AG09309 (cell line): ENCODE measurements around the gene TAPT1.

Source experiments
- DNase-seq: peaks from one replicate; pipeline ENCODE4 v3.0.0-alpha.2; 2010; ENCODE audit warnings: low read depth
- H3K4me3 ChIP-seq: 2 replicates; pipeline ENCODE4 v1.5.1; 2011; ENCODE audit warnings: mild to moderate bottlenecking, low read depth, low read length, moderate library complexity; ENCODE audit not compliant: control insufficient read depth
- TF ChIP-seq, protein P1 (sequence below): IDR thresholded peaks from 2 replicates; pipeline ENCODE4 v1.5.1; 2011; ENCODE audit warnings: mild to moderate bottlenecking, low read depth, low read length, inconsistent platforms; ENCODE audit not compliant: insufficient read depth, control insufficient read depth; ENCODE audit errors: missing control alignments

TAPT1 gene

DNA sequence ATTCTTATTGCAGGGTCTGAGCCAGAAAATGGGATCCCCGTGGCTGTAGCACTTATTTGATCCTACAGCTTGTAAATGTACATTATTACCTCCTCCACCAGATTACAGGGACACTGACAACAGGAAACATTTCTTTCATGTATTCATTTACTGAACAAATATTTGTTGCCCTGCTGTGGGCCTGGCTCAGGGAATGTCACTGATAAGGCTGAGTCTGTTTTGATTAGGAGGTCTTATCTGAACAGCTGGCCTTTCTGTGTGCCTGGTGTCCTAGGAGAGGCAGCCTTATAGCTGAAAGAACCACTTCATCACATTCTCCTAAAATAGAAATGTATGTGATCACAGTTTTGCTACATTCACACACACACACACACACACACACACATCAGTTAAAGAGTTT, 96.9 kb downstream of the TAPT1 start:
- TF ChIP-seq, protein P1, sequence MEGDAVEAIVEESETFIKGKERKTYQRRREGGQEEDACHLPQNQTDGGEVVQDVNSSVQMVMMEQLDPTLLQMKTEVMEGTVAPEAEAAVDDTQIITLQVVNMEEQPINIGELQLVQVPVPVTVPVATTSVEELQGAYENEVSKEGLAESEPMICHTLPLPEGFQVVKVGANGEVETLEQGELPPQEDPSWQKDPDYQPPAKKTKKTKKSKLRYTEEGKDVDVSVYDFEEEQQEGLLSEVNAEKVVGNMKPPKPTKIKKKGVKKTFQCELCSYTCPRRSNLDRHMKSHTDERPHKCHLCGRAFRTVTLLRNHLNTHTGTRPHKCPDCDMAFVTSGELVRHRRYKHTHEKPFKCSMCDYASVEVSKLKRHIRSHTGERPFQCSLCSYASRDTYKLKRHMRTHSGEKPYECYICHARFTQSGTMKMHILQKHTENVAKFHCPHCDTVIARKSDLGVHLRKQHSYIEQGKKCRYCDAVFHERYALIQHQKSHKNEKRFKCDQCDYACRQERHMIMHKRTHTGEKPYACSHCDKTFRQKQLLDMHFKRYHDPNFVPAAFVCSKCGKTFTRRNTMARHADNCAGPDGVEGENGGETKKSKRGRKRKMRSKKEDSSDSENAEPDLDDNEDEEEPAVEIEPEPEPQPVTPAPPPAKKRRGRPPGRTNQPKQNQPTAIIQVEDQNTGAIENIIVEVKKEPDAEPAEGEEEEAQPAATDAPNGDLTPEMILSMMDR, result no peak
- no peak overlapping the region for H3K4me3 ChIP-seq
- no peak for DNase-seq

DNA sequence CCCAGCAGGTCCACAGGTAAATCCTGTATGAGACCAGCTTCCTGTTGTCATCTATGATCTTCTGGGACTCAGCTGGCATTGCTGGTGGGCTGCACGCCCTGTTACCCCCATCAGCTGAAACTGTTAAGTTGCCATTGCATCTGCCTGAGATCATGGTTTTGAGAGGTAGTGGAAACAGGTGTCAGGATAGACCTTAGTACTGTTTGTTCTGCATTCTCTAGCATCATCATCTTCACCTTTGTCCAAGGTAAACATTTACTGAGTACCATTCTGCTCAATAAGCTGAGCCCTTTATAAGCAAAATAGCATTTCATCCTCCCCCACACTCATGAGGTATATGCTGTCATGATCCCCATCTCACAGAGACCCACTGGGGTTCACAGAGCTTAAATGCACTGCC, 99.6 kb downstream of the TAPT1 start:
- TF ChIP-seq, protein P1, result no peak
- DNase-seq, result no peak
- H3K4me3 ChIP-seq, result no peak overlapping the region

DNA sequence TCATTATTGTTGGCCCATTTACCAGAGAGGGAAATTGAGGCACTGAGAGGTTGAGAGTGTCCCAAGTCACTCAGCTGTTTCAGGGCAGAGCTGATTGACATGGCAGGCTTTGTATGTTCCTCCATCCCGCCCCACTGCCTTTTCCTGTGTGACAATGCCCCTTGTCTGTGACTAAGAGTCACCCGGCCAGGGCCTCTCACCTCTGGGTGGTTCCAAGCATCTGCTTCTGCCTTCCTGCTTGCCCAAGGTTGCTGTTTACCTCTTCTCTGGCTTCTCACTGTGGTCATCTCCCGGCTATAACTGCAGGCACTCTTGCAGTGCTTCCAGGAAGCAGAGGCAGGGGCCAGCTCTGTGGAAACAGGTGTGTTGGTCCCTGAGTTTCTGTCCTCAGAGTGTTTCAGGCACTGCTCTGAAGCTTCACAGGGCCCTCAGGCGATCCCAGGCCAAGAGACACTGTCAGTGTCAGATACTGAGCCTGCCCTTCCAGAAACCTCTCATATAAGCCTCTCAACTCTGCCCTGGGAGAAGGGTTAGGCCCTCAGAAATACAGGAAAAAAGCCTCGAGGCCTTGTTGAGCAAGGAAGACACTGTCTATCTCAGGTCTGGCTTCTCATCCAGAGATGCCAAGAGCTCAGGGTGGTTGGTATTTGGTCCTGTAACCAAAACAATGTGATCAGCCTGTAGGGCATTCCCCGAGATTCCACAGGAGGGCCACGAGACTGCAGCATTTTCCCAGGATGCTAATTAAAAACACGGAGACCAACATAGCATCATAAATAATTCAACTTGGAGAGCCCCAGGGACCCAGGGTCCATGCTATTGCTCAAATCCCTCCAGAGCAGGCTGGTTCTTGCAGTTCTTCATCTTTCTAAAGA, 100.5 kb downstream of the TAPT1 start:
- DNase-seq, result no peak
- H3K4me3 ChIP-seq, result no peak overlapping the region
- TF ChIP-seq, protein P1, result no peak

DNA sequence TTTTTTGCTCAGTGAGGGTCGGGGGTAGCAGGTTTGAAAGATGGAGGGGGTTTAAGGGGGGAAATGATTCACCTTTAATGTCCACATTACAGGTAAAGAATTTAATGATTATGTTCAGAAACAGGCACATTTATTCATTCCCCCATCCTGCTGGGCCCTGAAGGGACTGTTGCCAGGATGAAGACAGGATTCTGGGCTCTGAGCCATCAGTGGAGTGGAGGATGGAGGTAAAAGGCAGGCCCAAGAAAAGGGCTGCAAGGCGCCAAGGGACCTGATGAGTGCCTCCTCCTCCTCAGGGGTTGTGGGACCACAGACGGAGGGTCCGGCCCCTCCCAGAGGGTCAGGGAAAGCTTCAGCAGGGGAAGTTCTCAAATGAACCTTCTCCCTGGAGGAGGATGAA, 102.0 kb downstream of the TAPT1 start:
- TF ChIP-seq, protein P1, result no peak
- no peak overlapping the region for H3K4me3 ChIP-seq
- DNase-seq, result no peak

DNA sequence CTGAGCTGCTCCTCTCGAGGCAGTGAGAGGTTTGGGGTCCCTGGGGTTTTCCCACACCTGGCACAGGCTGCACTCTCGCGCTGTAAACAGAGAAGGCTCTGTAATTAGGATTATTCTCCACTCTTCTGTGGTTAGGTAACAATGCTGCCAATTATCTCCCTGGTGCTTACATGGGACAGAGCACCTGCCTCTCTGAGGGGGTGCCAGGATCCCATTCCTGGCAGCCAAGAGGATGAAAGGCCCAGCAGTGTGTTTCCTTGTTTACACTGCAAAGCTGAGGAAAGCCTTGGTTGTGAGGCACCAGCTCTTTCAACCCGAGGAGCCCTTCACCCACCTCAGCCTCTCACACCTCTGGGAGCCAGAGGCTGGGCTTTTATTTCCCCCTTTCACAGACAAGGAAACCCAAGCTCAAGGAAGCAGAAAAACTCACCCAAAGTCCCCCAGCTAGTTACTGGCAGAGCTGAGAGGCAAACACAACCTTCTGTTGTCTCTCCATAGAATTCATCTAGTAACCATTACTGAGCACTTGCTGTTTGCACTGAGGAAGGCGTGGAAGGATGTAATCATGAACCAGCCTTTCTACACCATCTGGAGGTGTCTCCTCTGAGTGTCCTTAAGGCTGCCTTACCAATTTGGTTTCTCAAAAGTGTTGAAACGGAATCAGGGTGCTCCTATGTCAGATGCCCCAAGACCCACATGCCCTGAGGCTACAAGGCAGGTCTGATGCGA, 102.8 kb downstream of the TAPT1 start:
- DNase-seq, result no peak
- no peak overlapping the region for H3K4me3 ChIP-seq
- TF ChIP-seq, protein P1, result no peak

DNA sequence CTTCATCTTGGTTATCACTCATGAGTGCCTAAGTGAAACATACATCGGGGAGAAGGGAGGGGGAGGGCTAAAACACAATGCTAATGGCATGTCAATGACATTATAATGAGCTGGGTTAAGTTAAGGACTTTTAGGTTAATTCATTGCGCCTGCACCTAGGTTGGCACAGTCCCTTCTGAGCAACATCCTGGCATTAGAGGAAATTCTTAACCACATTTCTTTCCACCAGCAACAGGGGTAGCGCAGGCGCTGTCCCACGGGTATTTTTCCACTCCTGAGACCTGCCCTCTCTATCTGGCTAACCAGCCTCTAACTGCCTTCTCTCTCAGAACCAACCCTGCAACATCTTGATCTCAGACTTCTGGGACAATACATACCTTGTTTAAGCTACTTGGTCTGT, 103.5 kb downstream of the TAPT1 start:
- TF ChIP-seq, protein P1, result no peak
- DNase-seq, result no peak

More for the DNA sequence above, 103.5 kb downstream of the TAPT1 start:
- no peak overlapping the region for H3K4me3 ChIP-seq
